ENCODE data around the gene MTMR12. TPM values are rescaled to one million over a fixed set of nuclear protein-coding genes. Genes with fewer than 3 reads are reported as not detected.

The MTMR12 gene
- total and polyA plus RNA-seq, 2 of the 8 experiments (the other 6 are each of a cell fraction or from before 2014, with no cell fraction given): 19.1 to 59.3 TPM

DNA sequence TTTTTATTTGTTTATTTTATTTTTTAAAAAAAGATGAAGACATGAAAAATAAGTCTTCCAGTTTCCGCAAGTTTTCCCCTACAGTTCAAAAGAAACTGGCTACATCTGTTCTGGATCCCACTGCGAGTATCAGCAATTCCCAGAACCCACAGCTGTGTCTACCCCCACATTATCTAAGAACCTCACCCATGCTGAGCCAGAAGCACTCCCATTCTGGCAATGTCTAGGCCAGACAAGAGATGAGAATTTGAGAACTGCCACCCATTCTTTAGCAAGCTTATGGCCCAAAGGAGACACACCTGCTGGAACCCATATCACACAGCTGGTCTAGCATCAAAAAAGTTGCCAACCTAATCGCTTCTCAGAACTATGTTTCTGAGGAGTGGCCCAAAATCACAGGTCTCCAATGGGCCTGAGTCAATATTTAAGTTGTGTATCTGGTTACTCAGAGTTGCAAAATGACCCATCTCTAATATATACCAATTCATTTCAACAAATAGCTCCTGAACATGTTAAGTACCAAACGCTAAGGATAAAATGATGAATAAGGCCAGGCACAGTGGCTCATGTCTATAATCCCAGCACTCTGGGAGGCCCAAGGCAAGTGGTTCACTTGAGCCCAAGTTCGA lies 27.1 kb downstream of the MTMR12 start (continued):
- TF ChIP-seq EZH2 (IDR thresholded peaks at IDR 0.05; ENCODE audit: low read depth, low read length, severe bottlenecking) (no peak), HDAC2 (IDR thresholded peaks at IDR 0.05; ENCODE audit: borderline replicate concordance in 1 of 2, low read depth in 2 of 2, low read length in 2 of 2) (no peak), SP2 (IDR thresholded peaks at IDR 0.05; ENCODE audit: low read length) (no peak)
- TF ChIP-seq, protein P1, sequence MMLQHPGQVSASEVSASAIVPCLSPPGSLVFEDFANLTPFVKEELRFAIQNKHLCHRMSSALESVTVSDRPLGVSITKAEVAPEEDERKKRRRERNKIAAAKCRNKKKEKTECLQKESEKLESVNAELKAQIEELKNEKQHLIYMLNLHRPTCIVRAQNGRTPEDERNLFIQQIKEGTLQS (IDR thresholded peaks at IDR 0.05; ENCODE audit: insufficient read depth, low read depth, low read length): no peak

Data from H1 (cell line).